DMS114 treated with DMSO at 0.1 percent for 48 hours (cell line): Measurements from ENCODE around the gene TXN.
"Not testable (repeated sequence)": the region's sequence is repeated elsewhere in the genome, so short reads cannot be mapped to it uniquely, and the experiment has no call there.

Experiments
- DNase-seq: peaks from one replicate; lab custom pipeline; 2025; ENCODE audit not compliant: unreplicated experiment; lab: John Stamatoyannopoulos, UW

TXN gene

DNA sequence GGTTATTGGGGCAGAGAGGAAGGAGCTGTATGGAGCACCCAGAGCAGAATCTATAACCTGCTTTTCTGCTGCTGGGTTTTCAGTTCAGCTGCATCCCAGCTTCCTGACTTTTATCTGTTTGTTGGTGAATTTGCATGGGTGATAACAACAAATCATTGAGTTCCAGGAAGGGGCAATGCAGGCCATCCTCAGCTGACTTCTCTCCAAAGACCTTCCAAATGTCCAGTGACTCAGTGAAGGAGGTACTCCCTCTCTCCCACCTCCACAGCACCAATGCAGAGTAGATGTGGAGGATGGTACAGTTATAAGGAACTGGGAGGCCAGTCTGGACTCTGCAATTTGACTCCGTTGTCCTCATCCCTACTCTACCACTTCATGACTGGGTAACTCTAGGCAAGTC is 1.6 kb upstream of the TXN start:
- no peak for DNase-seq

DNA sequence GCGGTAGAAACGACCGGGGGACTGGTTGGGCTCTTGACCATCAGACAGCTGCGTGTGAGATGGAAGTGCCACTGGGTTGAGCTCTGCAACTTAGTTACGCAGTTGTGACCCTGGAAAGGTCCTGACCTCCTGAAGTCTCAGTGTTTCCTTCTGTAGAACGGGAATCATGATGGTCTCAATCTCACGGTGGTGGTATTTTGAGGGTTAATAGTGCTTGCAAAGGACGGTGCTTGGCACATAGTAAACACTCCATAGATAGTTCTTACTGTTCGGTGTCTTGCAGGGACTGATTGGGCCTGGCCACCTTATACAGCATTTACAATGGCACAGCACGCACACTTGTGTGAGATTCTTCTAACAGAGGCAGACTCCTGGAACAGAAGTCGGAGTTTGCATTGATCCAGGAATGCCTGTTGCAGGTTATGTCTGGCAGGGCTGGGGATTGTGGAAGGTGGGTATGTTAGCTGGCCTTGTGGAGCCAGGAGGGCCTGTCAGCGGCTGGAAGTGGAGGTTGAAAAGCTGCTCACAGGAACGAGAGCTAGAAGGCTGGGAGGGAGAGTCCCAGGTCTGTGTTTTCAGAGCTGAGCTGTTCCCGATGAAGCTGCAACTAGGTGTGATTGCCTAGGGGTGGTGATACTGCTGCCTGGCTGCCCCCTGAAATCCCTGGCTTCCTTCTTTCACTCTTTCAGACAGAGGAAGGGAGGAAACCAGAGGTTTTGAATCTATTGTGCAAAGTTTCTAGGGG is 962 bp upstream of the TXN start:
- no peak for DNase-seq

DNA sequence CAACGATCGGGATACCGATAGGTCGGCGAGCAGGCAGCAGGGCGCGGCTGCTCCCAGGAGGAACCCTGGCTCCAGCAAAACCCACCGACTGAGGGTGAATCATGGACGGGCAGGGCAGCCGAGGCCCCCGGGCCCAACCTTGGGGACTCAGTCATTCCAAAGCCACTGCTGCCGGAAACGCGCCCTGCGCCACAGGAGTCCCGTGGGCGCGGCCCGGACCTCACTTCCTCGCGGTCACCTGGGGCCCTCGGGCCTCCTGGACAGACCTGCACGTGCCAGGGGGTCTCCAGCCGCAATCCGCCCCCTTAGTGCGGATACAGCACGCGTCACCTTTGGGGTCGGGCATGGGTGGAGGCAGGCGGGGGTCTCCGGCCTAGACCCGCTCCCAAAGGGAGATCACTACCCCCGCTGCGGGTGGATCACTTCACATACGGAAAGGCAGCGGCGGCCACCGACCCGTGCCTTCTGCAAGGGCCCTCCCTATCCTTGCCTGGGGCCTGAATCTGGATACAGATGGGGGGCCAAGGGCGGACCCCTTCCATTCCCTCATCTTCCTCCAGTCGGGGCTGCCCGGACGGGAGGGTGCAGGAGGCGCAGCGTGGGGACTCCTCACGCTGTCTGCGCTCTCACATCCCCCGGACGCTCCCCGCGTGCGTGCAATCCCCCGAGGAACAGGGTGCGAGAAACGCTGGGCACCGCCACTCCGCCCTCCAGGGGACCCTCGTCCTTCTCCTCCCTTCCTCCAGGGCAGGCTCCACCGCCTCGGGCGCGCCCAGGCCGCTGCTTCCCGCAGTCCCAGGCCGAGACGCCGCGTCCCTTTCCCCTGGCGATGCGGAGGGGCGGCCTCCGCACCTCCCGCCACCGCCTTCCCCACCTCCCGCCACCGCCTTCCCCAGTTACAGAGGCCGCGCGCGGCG is 586 bp downstream of the TXN start:
- no peak for DNase-seq

- DNase-seq, result no peak
Observed at GRCh38 chr9:110255034-110255462, 1.3 kb downstream of the TXN start.

DNA sequence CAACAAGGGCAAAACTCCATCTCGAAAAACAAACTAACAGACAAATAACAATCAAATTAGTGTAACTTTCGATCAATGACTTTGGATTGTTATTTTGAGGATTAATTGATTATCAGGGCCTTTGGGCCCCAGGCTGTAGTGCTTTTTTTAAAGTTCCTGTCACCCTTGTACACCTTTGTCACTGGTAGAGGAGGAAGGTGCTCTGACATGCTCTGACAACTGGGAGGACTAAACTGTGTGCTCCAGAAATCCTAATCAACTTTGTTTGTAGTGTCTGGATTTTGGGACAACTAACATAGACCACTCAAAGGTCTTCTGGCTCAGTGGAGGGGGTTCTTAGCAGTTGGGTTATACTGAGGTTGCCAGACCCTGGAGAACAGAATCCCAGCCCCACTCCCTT is 1.8 kb downstream of the TXN start:
- DNase-seq, result no peak

DNA sequence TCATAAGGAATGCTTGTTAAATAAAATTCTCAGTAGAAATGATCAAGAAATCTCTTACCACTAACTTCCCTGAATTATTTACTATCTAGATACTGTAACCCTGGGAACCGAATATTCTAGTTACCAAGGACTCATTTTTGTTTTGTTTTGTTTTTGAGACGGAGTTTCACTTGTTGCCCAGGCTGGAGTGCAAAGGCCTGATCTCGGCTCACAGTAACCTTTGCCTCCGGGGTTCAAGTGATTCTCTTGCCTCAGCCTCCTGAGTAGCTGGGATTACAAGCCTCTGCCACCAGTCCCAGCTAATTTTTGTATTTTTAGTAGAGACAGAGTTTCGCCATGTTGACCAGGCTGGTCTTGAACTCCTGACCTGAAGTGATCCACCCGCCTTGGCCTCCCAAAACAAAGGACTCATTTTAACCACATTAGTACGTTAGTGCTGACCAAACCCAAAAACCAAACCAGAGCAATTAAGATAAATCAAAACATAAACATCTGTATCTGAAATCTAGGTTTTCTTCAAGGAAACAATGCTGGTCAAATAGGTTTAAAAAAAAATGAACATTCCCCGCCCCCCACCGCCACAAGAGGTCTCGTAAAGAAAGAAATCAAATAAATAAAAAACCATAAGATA is 3.7 kb downstream of the TXN start:
- DNase-seq, result no peak

DNA sequence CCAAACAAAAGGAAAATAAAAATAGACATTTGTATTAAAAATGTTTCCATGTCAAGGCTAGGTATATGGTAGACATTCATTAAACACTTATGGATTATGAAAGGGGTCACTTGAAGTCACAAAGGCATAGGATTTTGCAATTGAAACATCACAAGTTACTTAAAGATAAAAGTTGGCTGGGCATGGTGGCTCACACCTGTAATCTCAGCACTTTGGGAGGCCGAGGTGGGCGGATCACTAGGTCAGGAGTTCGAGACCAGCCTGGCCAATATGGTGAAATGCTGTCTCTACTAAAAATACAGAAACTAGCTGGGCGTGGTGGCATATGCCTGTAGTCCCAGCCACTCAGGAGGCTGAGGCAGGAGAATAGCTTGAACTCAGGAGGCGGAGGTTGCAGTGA is 4.5 kb downstream of the TXN start:
- not testable (repeated sequence) for DNase-seq

GRCh38 chr9:110251212-110251611 is 5.1 kb downstream of the TXN start:
- DNase-seq, result no peak

DNA sequence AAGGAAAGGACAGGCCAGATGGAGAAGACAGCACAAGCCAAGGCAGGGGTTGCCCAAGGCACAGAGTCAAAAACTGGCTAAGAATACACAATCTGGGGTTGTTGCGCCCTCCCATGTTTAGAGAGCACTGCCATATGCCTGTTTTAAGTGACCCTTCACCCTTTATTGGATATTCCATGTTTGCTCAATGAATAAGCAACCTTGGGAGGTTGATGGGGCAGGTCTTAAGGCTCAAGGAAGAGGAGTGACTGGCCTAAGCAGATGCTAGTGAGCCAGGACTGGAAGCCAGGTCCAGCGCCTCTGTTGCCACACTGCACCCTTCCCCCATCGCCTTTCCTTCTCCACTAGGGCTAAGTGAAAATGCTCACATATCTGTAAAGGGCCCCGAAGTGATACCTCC is 6.7 kb downstream of the TXN start:
- DNase-seq, result no peak

- DNase-seq, result no peak
Observed at GRCh38 chr9:110248361-110248760, 7.9 kb downstream of the TXN start.

DNA sequence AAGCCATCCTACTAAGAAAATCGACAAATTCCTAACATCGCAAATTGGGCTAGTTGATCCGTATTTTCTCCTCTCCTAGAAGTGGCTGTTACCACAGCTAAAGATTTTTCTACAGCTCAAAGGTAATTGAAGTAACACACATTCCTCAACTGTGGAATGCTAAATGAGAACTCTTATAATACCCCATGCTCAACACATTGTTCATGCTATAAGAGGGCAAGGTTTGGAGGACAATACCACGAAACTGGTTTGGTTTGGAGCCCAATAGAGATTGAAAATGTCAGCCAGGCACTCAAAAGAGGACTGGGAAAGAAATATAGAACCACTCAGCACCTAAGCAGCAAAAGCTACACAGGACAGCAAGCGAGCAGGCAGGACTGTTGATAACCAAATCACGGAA is 10.1 kb downstream of the TXN start:
- DNase-seq, result no peak

DNA sequence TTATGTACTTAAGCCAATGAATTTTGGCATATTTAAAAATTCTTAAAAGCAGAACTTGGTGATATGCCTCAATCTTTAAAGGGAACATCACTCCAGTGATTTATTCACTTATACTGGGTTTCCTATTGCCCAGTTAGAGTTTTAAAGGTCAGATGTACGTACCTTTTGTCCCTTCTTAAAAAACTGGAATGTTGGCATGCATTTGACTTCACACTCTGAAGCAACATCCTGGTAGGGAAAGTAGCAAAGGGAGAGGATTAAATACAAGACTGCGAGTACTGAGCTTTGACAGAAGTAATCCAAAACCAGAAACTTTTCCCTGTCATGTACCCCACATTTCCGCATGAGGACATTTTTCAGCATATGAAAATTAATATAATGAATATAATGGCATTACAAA is 11.7 kb downstream of the TXN start:
- DNase-seq, result no peak

GRCh38 chr9:110241858-110242321 is 14.4 kb downstream of the TXN start:
- no peak for DNase-seq

DNA sequence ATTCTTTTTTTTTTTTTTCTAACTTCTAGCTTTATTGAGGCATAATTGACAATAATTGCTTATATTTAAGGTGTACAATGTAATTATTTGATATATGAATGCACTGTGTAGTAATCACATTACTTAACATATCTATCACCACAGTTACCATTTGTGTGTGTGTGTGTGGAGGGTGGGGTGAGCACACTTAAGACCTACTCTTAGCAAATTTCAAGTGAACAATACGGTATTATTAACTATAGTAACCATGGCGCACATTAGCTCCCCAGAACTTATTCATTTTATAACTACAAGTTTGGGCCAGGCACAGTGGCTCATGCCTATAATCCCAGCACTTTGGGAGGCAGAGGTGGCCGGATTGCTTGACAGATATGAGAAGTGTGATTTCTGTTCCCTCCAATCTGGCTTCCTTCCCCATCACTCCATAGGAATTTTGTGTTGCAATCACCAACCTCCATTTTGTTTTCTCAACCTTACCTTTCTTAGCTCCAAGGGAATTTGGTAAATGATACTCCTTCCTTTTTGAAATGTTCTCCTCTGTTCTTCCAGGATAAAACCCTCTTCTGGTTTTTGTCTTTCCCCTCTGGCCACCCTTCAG is 14.9 kb downstream of the TXN start:
- DNase-seq, result no peak

DNA sequence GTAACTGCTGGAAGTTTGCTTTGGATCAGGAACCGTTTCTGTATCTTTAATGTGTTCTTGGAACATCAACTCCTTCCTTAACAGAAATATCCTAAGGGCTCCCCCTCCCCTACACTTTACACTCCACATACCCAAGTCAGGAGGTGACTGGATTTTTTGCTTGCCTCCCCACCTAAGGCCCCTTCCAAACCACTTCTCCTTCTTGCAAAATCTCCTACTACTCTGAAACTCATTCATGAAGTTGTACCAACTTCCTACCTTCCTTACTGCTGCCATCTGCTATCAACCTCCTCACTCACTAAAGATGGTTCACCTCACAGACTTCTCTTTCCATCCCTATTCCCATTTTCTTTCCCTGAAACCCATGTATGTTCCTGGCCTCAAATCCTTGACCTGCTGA is 16.1 kb downstream of the TXN start:
- DNase-seq, result no peak

DNA sequence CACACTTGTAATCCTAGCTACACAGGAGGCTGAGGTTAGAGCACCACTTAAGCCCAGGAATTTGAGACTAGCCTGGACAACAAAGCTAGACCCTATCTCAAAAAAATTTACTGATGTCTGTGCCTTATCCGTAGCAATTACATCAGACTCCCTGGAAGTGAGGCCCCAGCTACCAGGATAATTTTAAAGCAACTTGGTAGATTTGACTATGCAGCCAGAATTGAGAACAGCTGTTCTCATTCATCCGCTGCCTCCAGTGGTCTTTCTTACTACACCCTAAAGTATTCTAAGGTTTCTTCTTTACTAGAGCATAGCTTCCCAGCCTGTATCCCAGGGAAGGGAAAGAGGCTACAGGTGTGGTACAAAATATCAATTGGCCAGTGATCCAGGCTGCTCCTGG is 28.0 kb downstream of the TXN start:
- DNase-seq, result no peak

DNA sequence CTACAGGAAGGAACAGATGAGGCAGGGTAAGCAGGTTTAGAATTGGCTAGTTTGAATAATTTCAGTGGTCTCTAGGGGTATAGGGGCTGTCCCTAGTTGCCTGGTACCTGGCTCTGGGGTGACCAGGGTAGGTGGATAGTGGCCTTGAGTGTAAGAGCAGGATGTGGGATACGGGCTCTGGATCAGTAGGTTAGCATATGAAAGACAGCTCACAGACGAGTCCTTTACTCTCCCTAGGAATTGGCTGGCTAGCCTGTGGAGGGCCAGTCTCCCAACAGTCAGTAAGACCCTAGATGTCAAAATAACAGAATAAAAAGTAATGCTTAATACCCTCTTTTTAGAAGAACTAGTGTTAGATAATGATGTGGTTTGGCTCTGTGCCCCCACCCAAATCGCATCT is 31.7 kb downstream of the TXN start:
- DNase-seq, result no peak

DNA sequence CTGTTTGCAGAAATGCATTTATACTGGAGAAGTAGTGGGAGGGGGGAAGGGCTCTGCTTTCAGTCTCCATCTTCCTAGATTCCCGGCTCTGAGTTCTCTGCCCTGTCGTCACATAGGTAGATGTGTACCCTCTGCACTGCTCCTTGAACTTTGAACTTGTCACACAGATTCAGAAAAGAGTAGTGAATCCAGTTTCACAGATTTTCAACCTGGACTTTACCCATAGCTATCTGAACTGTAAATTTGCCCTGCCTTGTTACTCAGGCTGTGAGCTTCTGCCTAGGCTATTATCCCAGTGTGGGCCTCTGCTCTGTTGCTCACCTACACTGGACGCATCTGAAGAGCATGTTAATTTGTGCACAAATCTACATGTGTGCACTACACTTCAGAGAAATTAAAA is 35.5 kb downstream of the TXN start:
- no peak for DNase-seq

DNA sequence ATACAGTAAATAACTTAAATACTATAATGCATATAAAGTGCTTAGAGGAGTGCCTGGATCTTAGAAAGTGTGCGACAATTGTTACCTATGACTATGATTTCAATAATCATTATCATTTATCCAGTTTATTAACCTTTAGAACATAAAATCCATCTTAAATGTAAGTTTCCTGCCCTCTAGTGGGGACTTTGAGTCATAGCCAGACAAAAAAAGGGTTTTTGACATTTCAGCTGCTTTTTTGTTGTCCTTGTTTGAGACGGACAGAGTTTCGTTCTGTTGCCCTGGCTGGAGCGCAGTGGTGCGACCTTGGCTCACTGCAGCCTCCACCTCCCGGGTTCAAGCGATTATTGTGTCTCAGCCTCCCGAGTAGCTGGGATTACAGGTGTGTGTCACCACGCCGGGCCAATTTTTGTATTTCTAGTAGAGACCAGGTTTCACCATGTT is 38.6 kb downstream of the TXN start:
- peak; percentile 13 for DNase-seq

- DNase-seq, result no peak
Observed at GRCh38 chr9:110214586-110215355, 41.5 kb downstream of the TXN start.

DNA sequence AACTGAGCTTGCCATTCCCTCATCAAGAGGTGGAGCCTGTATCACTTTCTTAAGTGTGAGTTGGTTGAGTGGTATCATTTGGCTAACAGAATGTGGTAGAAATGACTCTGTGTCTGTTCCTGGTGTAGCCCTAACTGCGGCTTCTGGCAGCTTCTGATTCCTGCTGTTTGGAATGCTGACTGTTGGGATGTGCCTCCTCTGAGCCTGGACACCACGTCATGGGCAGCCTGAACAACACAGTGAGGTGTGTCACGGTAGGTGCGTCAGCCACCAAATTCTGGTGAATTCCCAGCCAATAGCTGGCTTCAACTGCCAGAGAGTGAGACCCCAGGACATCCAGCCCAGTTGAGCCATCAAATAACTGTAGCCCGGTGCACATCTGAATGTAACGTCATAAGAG is 42.2 kb downstream of the TXN start:
- no peak for DNase-seq
